Measurements from ENCODE around the gene ANXA2. TPM values are rescaled to one million over a fixed set of nuclear protein-coding genes. Genes with fewer than 3 reads are reported as not detected.
A peak's percentile ranks its signal among the peaks of the same experiment; 100 is the strongest.

The ANXA2 gene
- total RNA-seq: 730 TPM

DNA sequence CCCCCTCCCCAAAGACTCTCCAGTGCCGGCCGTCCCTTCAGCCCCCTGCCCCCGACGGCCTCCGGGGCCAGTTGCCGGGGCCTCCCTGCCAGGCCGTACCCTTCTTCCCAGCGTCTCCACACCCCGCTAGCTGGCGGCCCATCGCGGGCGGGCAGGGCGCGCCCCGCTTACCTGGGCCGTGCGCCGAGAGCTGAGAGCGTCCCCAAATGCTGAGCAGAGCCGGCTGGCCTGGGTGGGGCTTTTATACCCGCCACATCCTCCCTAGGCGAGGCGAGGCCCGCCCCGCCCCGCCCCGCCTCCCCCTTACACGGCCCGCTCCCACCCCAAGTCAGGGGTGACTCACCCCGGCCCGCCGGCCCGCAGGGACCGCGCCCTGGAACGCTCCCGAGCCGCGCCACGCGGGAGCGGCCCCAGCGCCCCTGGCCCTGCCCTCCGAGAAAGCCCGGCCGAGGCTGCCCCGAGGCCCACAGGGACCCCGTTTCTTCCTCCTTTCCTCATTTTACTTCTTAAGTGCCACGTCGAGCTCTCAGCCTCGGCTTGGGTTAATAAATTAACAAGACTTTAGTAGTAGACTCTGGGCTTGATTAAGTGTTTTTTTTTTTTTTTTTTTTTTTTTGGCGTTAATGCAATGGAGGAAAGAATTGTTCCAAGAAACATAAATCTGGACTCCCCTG, at the start of gene ANXA2:
TSS of gene ANXA2 (minus strand) at position 215 of the 674 bp plus-strand sequence. CDS start 11,911 bp downstream, outside the sequence.
- H3K4me1 ChIP-seq: peaks cover 14 to 44% of the 10 kb centered on the region in 2 donors
- intact Hi-C loops (cut with DNase I): loop anchor here (1.0 to 5.0 kb wide), 3 partner anchors 24 to 79 kb away; partner anchors contain the start of gene ICE2

DNA sequence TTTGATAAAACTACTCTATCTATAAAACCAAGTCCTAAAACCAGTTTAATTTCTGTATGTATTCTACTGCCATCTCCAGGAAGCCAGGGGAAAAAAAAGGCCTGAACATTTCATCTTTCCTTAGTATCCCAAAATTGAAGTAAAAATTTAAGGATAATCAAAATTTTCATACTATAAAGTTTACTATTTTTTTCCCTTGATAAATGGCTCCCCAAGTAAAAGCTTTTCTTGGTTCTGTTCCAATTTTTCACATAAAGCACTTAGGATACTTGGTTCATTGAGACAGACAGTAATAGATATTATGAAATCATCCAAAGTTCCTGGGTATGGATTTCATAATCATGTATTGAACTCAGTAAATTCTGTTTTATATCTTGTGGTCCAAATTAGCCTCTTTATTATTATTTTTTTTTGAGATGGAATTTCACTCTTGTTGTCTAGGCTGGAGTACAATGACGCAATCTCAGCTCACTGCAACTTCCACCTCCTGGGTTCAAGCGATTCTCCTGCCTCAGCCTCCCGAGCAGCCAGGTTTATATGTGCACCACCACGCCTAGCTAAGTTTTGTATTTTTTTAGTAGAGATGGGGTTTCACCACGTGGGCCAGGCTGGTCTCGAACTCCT, 46.6 kb upstream of the ANXA2 start:
- H3K36me3 ChIP-seq: peaks cover 8 to 19% of the 10 kb centered on the region in 2 donors

More for the DNA sequence above, at the start of gene ANXA2:
- Histone ChIP-seq H3K9me3 (no peaks in the 10 kb centered on the region), H3K36me3 (no peaks in the 10 kb centered on the region), H3K27me3 (no peaks in the 10 kb centered on the region), H3K4me3 (peak within 1 kb of the TSS; percentile 73 to 87), H3K27ac (peak within 1 kb of the TSS; percentile 98 to 99)
- DNase-seq (ENCODE audit: low spot score in 2 of 2): peak; percentile 62 to 93
- TF ChIP-seq, protein P1, sequence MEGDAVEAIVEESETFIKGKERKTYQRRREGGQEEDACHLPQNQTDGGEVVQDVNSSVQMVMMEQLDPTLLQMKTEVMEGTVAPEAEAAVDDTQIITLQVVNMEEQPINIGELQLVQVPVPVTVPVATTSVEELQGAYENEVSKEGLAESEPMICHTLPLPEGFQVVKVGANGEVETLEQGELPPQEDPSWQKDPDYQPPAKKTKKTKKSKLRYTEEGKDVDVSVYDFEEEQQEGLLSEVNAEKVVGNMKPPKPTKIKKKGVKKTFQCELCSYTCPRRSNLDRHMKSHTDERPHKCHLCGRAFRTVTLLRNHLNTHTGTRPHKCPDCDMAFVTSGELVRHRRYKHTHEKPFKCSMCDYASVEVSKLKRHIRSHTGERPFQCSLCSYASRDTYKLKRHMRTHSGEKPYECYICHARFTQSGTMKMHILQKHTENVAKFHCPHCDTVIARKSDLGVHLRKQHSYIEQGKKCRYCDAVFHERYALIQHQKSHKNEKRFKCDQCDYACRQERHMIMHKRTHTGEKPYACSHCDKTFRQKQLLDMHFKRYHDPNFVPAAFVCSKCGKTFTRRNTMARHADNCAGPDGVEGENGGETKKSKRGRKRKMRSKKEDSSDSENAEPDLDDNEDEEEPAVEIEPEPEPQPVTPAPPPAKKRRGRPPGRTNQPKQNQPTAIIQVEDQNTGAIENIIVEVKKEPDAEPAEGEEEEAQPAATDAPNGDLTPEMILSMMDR (IDR thresholded peaks at IDR 0.05): no peak

DNA sequence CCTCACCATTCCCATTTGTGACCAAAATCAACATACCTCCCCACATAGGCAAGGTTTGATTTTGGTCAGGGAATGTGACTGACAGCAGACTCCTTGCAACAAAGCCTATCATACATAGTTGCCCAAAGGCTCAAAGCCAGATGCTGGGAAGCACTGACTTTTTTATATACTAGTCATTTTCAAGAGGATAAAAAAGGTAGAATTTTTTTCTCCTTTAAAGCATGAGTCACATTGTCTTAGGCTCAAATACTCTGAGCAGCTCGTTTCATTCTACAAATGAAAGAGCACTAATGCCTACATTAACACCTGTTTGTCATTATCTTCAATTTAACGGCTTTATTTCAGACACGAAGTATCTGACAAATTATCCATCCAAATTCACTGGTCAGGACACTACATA, 45.0 kb upstream of the ANXA2 start:
- no peaks in the 10 kb centered on the region for H3K4me1 ChIP-seq
- H3K27me3 ChIP-seq: no peaks in the 10 kb centered on the region
- intact Hi-C loops (cut with DNase I): loop anchor here (1.0 kb wide), 1 partner anchor 113 kb away; no protein-coding TSS in a partner anchor
- peaks cover 4 to 7% of the 10 kb centered on the region in 2 donors for H3K36me3 ChIP-seq
- DNase-seq (ENCODE audit: low spot score in 2 of 2): no peak
- no peak overlapping the region for H3K4me3 ChIP-seq
- H3K27ac ChIP-seq: no peak overlapping the region
- TF ChIP-seq, protein P1 (IDR thresholded peaks at IDR 0.05): no peak
- no peaks in the 10 kb centered on the region for H3K9me3 ChIP-seq

More for the DNA sequence above, 46.6 kb upstream of the ANXA2 start:
- H3K27me3 ChIP-seq: no peaks in the 10 kb centered on the region
- H3K4me3 ChIP-seq: no peak overlapping the region
- DNase-seq (ENCODE audit: low spot score in 2 of 2): no peak
- H3K4me1 ChIP-seq: no peaks in the 10 kb centered on the region
- no peak overlapping the region for H3K27ac ChIP-seq
- no peaks in the 10 kb centered on the region for H3K9me3 ChIP-seq
- TF ChIP-seq, protein P1 (IDR thresholded peaks at IDR 0.05): peak; percentile 26 to 79 (median 60)
- intact Hi-C loops (cut with DNase I): loop anchor here (1.0 to 2.0 kb wide), 2 partner anchors 54 to 85 kb away; no protein-coding TSS in a partner anchor

- H3K4me1 ChIP-seq: no peaks in the 10 kb centered on the region
- H3K27me3 ChIP-seq: no peaks in the 10 kb centered on the region
- no peak overlapping the region for H3K27ac ChIP-seq
- DNase-seq (ENCODE audit: low spot score in 2 of 2): no peak
- H3K36me3 ChIP-seq: peaks cover 7 to 9% of the 10 kb centered on the region in 2 donors
- TF ChIP-seq, protein P1 (IDR thresholded peaks at IDR 0.05): no peak
- no peaks in the 10 kb centered on the region for H3K9me3 ChIP-seq
- H3K4me3 ChIP-seq: no peak overlapping the region
- intact Hi-C loops (cut with DNase I): no loop called here
Measured at GRCh38 chr15:60442031-60442650, 44.4 kb upstream of the ANXA2 start.

DNA sequence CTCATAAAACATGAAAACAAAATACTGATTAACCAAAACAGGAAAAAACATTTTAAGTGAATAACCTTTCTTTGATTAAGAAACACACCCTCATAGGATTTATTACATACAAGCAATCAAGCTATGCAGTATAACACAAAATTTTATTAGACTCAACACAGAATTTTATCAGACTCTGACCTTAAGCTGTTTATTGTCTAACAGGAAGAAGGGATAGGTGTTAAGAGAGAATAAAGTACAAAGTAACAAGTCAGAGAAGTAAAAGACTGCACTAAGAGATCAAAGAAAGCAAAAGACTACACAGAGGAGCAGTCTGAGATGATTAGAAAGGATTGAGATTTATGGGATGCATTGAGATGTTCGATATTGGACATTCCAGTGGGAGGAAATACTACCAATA, 43.5 kb upstream of the ANXA2 start:
- TF ChIP-seq, protein P1 (IDR thresholded peaks at IDR 0.05): no peak
- H3K36me3 ChIP-seq: peaks cover 7 to 9% of the 10 kb centered on the region in 2 donors
- no peak overlapping the region for H3K4me3 ChIP-seq
- H3K27me3 ChIP-seq: no peaks in the 10 kb centered on the region
- DNase-seq (ENCODE audit: low spot score in 2 of 2): no peak
- no peaks in the 10 kb centered on the region for H3K4me1 ChIP-seq
- no peak overlapping the region for H3K27ac ChIP-seq
- intact Hi-C loops (cut with DNase I): no loop called here
- H3K9me3 ChIP-seq: no peaks in the 10 kb centered on the region
